Fibroblast of villous mesenchyme (primary cell): Measurements from ENCODE around the gene CAPN2. TPM values are rescaled to one million over a fixed set of nuclear protein-coding genes. Genes with fewer than 3 reads are reported as not detected.

ENCODE experiments used
- DNase-seq: peaks from one replicate; pipeline ENCODE4 v3.0.0-alpha.2; 2010; ENCODE audit warnings: low read depth
- H3K4me3 ChIP-seq: 2 replicates; pipeline ENCODE4 v1.5.1; 2011; ENCODE audit warnings: low read depth, mild to moderate bottlenecking, low read length
- CTCF ChIP-seq: IDR thresholded peaks from 2 replicates; pipeline ENCODE4 v1.5.1; 2012; ENCODE audit warnings: low read depth, mild to moderate bottlenecking, low read length; ENCODE audit not compliant: insufficient read depth
- total RNA-seq: library from RNA; depleted of rRNA; stranded (reverse); fragments of >200 nt; gene quantifications from 2 replicates; pipeline ENCODE4 v1.2.3, GENCODE V29; 2012

The CAPN2 gene
- total RNA-seq = 408 and 512 TPM in 2 replicates

DNA sequence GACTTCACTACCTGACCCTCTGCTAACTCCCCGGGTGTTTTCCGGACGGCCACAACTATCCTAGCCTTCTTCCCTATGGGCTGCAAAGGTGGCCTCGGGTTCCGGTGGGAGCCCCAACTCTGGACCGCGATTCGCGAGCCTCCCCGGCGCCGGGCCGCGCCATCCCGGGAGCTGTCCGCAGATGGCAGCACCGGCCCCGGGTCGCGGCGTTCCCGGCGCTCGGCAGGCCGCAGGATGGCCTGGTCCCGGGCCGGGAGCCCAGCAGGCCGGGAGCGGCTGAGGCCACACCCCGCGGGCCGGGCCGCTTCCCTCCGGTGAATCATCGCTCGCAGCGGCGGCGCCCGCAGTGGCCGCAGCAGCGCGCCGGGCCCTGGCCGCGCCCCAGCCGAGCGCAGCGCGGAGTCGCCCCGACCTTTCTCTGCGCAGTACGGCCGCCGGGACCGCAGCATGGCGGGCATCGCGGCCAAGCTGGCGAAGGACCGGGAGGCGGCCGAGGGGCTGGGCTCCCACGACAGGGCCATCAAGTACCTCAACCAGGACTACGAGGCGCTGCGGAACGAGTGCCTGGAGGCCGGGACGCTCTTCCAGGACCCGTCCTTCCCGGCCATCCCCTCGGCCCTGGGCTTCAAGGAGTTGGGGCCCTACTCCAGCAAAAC is at the start of gene CAPN2:
CAPN2 (plus strand) TSS at position 346 of the 656 bp plus-strand sequence; CDS start at position 448, 102 bp downstream.
- DNase-seq = peak; percentile 87
- peak; percentile 64 for TF ChIP-seq CTCF

DNA sequence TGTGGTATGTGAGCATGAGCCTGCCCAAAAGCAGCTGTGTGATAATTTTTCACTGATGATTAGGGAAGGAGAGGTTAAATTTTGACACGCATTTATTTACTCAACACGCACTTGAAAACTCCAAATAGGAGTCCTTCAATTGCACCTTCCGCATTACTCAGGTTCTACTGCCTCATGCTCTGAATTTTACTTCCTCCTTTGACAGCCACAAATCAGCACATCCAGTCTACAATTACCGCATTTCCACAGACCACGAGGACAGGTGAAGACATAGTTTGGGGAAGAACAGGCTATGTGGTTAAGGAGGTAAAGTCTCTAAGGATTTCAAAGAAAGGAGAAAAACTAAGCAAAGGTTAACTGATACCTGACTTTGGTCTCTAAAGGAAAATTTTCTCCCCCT is 49.4 kb upstream of the CAPN2 start:
- no peak for DNase-seq
- no peak overlapping the region for H3K4me3 ChIP-seq
- TF ChIP-seq CTCF = no peak

More for the DNA sequence above, at the start of gene CAPN2:
- peak within 1 kb of the TSS; percentile 87 for H3K4me3 ChIP-seq

- no peak overlapping the region for H3K4me3 ChIP-seq
- TF ChIP-seq CTCF = no peak
- DNase-seq = no peak
Measured at GRCh38 chr1:223664106-223664505, 48.2 kb upstream of the CAPN2 start.

GRCh38 chr1:223665592-223666312 is 46.6 kb upstream of the CAPN2 start, which contains the start of gene CAPN8:
TSS of gene CAPN8 (minus strand) at chr1:223665701. CDS start at chr1:223665646, 55 bp downstream.
- no peak for DNase-seq
- TF ChIP-seq CTCF = no peak
- no peak within 1 kb of the TSS for H3K4me3 ChIP-seq

DNA sequence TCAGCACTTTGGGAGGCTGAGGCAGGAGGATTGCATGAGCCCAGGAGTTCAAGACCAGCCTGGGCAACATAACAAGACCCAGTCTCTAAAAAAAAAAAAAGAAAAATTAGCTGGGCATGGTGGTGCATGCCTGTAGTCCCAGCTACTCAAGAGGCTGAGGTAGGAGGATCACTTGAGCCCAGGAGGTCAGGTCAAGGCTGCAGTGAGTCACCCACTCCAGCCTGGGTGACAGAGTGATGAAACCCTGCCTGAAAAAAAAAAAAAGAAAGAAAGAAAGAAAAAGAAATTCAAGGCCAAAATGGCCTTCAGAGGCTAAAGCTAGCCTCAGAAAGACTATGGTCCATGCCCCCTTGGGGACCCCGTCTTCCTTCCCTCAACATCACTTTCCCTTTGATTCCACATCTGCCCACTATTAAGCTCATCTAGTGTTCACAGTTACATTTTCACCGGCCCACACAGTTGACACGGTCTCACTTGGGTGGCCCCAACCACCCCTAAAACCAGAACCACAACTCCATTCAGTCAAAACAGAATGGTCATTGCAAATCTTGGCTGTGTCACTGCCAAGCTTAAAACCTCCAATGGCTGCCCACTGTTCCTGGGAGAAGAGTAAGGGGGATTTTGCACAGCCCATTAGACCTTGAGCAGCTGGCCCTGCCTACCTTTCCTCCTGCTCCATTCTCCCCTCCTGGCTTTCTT is 44.7 kb upstream of the CAPN2 start:
- no peak for TF ChIP-seq CTCF
- no peak overlapping the region for H3K4me3 ChIP-seq
- no peak for DNase-seq

- no peak overlapping the region for H3K4me3 ChIP-seq
- DNase-seq = no peak
- TF ChIP-seq CTCF = no peak
Measured at GRCh38 chr1:223669003-223669795, 43.1 kb upstream of the CAPN2 start.
